GM21515 (cell line): Measurements from ENCODE around the gene MRPS17.

Experiments used
- ATAC-seq: cut with Tn5 transposase; IDR thresholded peaks from one replicate; pipeline ENCODE4 v1.9.1; 2021; ENCODE audit not compliant: unreplicated experiment

The MRPS17 gene

GRCh38 chr7:55970561-55970960, 18.9 kb downstream of the MRPS17 start:
- no peak for ATAC-seq

- ATAC-seq: no peak
Measured at GRCh38 chr7:55970978-55971377, 19.3 kb downstream of the MRPS17 start.

GRCh38 chr7:55973747-55974250, 22.1 kb downstream of the MRPS17 start:
- no peak for ATAC-seq

- no peak for ATAC-seq
Measured at GRCh38 chr7:55975988-55976633, 24.4 kb downstream of the MRPS17 start.

GRCh38 chr7:55977831-55978230, 26.2 kb downstream of the MRPS17 start:
- ATAC-seq: no peak

- no peak for ATAC-seq
Measured at GRCh38 chr7:55980266-55980665, 28.6 kb downstream of the MRPS17 start.

- ATAC-seq: no peak
Measured at GRCh38 chr7:55983537-55983936, 31.9 kb downstream of the MRPS17 start.

- no peak for ATAC-seq
Measured at GRCh38 chr7:55992346-55992745, 40.7 kb downstream of the MRPS17 start.

GRCh38 chr7:55996856-55997500, 45.3 kb downstream of the MRPS17 start:
- ATAC-seq: no peak

- ATAC-seq: no peak
Measured at GRCh38 chr7:56003749-56004148, 52.1 kb downstream of the MRPS17 start.
